GM20000 (cell line): ENCODE data around the gene PLEKHH1.

Experiments
- DNase-seq: peaks from one replicate; pipeline ENCODE4 v3.0.0; 2012; ENCODE audit warnings: low spot score
- TF ChIP-seq, protein P1 (sequence below): IDR thresholded peaks from 2 replicates; pipeline ENCODE4 v1.5.1; 2012; ENCODE audit warnings: mild to moderate bottlenecking, control low read depth; ENCODE audit errors: extremely low read depth, missing control alignments

Gene PLEKHH1

DNA sequence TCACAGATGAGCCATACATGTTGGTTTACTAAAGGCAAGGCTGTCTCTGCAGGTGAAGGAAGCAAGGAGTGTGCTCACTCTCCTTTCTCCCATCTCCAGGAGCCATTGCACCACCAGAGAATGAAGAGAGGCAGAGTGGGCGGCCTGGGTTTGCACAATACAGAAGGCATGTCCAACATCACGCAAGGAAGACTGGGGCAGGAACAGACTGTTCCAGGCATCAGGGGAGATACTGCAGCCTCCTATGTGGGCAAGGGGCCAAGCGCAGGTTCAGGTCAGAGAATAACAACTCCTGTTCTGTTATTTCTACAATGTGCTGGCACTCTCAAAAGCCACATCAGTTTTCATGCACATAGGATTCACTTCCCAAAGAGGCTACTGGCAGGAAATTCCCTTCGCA lies 42.9 kb upstream of the PLEKHH1 start:
- TF ChIP-seq, protein P1, sequence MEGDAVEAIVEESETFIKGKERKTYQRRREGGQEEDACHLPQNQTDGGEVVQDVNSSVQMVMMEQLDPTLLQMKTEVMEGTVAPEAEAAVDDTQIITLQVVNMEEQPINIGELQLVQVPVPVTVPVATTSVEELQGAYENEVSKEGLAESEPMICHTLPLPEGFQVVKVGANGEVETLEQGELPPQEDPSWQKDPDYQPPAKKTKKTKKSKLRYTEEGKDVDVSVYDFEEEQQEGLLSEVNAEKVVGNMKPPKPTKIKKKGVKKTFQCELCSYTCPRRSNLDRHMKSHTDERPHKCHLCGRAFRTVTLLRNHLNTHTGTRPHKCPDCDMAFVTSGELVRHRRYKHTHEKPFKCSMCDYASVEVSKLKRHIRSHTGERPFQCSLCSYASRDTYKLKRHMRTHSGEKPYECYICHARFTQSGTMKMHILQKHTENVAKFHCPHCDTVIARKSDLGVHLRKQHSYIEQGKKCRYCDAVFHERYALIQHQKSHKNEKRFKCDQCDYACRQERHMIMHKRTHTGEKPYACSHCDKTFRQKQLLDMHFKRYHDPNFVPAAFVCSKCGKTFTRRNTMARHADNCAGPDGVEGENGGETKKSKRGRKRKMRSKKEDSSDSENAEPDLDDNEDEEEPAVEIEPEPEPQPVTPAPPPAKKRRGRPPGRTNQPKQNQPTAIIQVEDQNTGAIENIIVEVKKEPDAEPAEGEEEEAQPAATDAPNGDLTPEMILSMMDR: no peak
- DNase-seq: no peak

DNA sequence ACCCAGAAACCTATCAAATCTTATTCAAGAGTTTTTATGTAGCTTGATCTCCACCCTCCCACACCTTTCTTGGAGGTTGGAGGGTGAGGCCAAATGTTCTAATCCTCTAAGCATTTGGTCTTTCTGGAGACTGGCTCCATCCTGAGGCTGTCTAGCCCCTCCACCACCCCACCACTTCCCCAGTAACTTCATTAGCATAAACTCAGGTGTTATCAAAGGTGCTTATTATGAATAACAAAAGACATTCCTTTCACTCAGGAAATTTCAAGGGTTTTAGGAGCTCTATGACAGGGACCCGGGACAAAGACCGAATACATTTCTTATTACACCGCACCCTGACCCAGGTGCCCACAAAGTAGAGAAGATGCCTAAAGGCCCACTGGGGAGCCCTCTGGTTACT lies 41.8 kb upstream of the PLEKHH1 start:
- TF ChIP-seq, protein P1: no peak
- no peak for DNase-seq

DNA sequence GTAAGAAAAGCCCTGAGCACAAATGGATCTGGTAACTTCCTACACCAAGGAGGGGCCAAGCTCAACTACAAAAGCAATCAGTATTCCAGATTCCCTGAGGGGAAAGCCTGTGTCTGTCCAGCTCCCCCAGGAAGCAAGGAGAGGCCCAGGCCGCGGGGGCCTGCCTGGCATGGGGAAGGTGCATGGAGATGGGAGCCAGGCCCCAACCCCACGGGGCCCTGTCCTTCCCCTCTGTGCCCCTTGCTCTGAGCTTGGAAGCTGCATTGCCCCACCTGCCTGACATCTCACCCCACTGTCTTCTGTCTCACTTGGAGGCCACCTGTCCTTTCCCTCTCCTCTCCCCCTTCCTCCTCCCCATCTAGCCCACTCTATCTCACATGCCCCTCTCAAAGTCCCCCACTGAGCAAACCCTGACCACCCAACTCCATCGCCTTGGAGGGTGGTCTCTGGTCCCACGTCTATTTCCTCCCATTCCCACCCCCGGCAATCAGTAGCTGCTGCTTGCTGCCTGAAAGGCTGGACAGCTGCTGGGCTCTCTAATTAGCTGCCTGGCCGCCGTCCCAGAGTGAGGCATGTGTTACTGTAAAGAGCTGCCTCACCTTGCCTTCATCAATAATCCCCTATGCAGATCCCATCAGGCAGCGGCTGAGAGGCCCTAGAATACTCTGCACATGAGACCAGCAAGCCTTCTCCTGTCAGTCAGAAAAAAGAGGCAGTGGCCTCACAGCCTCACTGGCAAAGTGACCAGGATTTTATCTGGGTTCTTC lies 41.2 kb upstream of the PLEKHH1 start:
- TF ChIP-seq, protein P1: no peak
- no peak for DNase-seq

DNA sequence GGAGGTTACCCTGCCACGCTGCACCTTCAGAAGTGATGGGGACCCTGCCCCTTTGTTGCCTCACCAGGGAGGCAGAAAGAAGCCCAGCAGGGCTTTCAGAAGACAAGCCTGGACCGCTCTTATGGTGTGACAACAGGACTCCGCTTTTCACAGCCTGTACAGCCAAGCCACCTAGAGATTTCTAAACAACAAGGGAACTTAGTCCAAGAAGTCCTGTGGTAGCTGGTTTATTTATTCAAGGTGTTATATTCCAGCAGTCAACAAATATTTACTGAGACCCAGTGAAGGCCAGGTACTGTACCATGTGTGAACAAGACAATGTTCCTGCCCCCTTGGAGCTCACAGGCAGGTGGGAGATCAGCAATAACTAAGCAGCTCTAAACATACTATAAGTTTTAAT lies 40.6 kb upstream of the PLEKHH1 start:
- DNase-seq: no peak
- TF ChIP-seq, protein P1: no peak

DNA sequence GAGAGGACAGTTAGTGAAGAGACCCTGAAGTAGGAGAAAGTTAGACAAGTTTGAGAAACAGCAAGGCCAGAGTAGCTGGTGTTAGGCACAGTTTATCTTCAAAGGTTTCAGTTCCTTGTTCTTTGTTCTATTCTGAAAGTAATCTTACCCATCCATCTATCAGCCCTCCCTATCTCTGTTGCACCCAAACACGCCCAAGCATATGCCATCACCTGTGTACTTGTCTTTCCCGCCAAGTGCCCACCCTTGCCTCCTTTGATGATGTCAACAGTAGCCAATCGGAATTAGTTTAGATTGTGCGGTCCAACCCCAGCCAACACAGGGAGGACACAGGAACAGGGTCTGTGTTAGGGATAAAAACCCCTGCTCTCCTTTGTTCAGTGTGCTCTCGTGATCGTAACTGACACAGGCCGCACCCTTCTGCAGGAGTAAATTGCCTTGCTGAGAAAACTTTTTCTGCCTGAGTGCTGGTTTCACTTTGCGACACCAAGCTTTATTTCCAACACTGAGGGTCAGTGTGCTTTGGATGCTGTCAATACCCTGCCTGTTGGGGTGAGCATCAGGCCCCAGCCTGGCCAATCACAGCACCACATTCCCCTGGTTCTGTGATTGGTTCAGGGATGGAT lies 39.9 kb upstream of the PLEKHH1 start:
- DNase-seq: no peak
- TF ChIP-seq, protein P1: no peak

DNA sequence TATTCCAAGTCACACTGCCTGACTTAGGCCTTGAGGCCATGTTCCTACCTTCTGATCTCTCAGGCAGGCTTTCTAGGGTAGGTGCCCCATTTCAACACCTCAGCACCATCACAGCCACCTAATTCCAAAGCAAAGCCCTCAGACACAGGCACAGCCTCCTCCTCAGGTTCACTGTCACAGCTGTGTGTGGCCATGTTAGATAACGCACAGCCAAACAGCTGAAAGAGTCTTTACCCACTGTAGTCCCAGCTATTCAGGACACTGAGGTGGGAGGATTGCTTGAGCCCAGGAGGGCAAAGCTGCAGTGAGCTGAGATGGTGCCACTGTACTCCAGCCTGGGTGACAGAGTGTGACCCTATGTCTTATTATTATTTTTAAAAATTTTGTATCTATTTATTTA lies 37.3 kb upstream of the PLEKHH1 start:
- DNase-seq: no peak
- TF ChIP-seq, protein P1: no peak

DNA sequence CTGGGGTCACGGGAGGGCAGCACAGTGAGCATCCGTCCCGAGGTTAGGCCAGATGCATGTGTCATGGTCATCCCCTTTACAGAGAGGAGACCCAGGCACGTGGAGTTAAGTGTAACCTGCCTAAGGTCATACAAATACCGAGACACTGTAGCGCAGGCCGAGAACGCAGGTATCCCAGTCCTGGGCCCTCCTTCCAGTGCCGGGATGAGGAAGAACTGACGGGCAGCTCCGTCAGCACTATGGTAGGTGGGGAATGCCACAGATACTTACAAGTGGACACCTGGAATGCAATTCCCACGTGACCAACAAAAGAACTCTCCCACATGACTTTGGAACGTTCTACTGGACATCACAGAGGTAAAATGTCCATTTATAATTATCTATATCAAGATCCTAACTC lies 35.9 kb upstream of the PLEKHH1 start:
- no peak for DNase-seq
- TF ChIP-seq, protein P1: no peak
